Right lobe of liver (tissue), 6 donors: ENCODE measurements around the gene SULT1A2. TPM values are rescaled to one million over a fixed set of nuclear protein-coding genes. Genes with fewer than 3 reads are reported as not detected.
A peak's percentile ranks its signal among the peaks of the same experiment; 100 is the strongest.
"Not testable (repeated sequence)": the region's sequence is repeated elsewhere in the genome, so short reads cannot be mapped to it uniquely, and the experiment has no call there.

Source experiments
- ATAC-seq, 4 donors: fragments of 200-7000 bp; cut with Tn5 transposase; one replicate each; pipeline ENCODE4 v1.9.1; 2020; ENCODE audit warnings: mild to moderate bottlenecking in 4 of 4, moderate library complexity in 4 of 4
- DNase-seq, 3 donors: peaks; one replicate each; pipeline ENCODE4 v3.0.0-alpha.2; 2020
- H3K27ac ChIP-seq, 3 donors: fragments of 200-600 bp; one replicate each; pipeline ENCODE4 v1.8.0; 2022
- H3K27me3 ChIP-seq, 2 donors: fragments of 200-600 bp; one replicate each; pipeline ENCODE4 v1.8.0; 2022
- H3K36me3 ChIP-seq, 4 donors: fragments of 200-600 bp; sonication (generic) in 1 of 4; one replicate each; pipeline versions ENCODE4 v1.5.1 to v1.8.0; 2017 to 2022; ENCODE audit warnings: control low read depth in 1 of 4
- H3K4me1 ChIP-seq, 4 donors: fragments of 200-600 bp; sonication (generic) in 1 of 4; one replicate each; pipeline versions ENCODE4 v1.5.1 to v1.8.0; 2017 to 2022; ENCODE audit warnings: control low read depth in 1 of 4
- H3K4me3 ChIP-seq, 3 donors: fragments of 200-600 bp; one replicate each; pipeline ENCODE4 v1.8.0; 2022
- H3K9me3 ChIP-seq, 4 donors: fragments of 200-600 bp; sonication (generic) in 1 of 4; one replicate each; pipeline versions ENCODE4 v1.5.1 to v1.8.0; 2017 to 2022; ENCODE audit warnings: control low read depth in 1 of 4
- CTCF ChIP-seq, 4 donors: fragments of 200-600 bp in 3 of 4; fragments of 450-650 bp in 1 of 4; IDR thresholded peaks; one replicate each; pipeline versions ENCODE4 v1.5.1 to v1.8.0; 2016 to 2022; ENCODE audit warnings: antibody characterized with exemption in 4 of 4, mild to moderate bottlenecking in 2 of 4
- POLR2A ChIP-seq: fragments of 450-650 bp; IDR thresholded peaks from one replicate; pipeline ENCODE4 v1.6.1; 2017; ENCODE audit warnings: antibody characterized with exemption, mild to moderate bottlenecking
- WGBS: methylation state at CpG from one replicate; pipeline ENCODE4 v1.1.6; 2018; ENCODE audit warnings: low coverage, low lambda C conversion rate; ENCODE audit not compliant: insufficient coverage; ENCODE audit errors: missing lambda C conversion rate; 5-methylcytosine and 5-hydroxymethylcytosine counted together
- intact Hi-C, 2 donors: fragments of 100-400 bp; cut with DNase I; formaldehyde crosslinking; loops; one replicate each; pipeline versions ENCODE4 v1.11.2 to v1.14.1; 2022
- total RNA-seq, 6 experiments: library from RNA; depleted of rRNA in 2 of 6; stranded (reverse); fragments of >200 nt in 2 of 6; fragmentation: NEBNext Ultra II Directional in 3 of 6; extraction: Animal tissue kit (Norgen Biotek cat#: 25700) in 3 of 6; gene quantifications; one replicate each; pipeline versions ENCODE4 v1.1.0 to v1.2.4, GENCODE V29; 2016 to 2023
- donor health status: DM: no; HTN: yes; CAD: no.
- donor health status: DM: no; HTN: no; CAD: no.
- donor health status: DM: no; HTN: no; CAD: no.
- donor health status: DM: no; HTN: yes; CAD: no.
- donor health status: DM: no; HTN: yes; CAD: no.

The SULT1A2 gene
- total RNA-seq, 6 experiments from 2014 or later: 10.1 to 48.3 (median 18.0) TPM

GRCh38 chr16:28610595-28611191 lies 13.8 kb upstream of the SULT1A2 start:
- 40% methylated on average over 10 of the region's 10 CpGs for WGBS
- ATAC-seq (no peak), DNase-seq (no peak)
- no peaks in the 10 kb centered on the region for H3K9me3 ChIP-seq
- peaks cover 0 to 9% (median 5%) of the 10 kb centered on the region in 4 donors for H3K36me3 ChIP-seq
- peak overlapping the region in 2 of 3 donors; percentile 62 to 73 for H3K4me3 ChIP-seq
- peak overlapping the region; percentile 59 to 83 (median 61) for H3K27ac ChIP-seq
- intact Hi-C loops: no loop called here
- no peaks in the 10 kb centered on the region for H3K27me3 ChIP-seq
- peaks cover 0 to 36% (median 7%) of the 10 kb centered on the region in 4 donors for H3K4me1 ChIP-seq
- TF ChIP-seq POLR2A (no peak), CTCF (IDR thresholded peaks at IDR 0.05) (no peak)

DNA sequence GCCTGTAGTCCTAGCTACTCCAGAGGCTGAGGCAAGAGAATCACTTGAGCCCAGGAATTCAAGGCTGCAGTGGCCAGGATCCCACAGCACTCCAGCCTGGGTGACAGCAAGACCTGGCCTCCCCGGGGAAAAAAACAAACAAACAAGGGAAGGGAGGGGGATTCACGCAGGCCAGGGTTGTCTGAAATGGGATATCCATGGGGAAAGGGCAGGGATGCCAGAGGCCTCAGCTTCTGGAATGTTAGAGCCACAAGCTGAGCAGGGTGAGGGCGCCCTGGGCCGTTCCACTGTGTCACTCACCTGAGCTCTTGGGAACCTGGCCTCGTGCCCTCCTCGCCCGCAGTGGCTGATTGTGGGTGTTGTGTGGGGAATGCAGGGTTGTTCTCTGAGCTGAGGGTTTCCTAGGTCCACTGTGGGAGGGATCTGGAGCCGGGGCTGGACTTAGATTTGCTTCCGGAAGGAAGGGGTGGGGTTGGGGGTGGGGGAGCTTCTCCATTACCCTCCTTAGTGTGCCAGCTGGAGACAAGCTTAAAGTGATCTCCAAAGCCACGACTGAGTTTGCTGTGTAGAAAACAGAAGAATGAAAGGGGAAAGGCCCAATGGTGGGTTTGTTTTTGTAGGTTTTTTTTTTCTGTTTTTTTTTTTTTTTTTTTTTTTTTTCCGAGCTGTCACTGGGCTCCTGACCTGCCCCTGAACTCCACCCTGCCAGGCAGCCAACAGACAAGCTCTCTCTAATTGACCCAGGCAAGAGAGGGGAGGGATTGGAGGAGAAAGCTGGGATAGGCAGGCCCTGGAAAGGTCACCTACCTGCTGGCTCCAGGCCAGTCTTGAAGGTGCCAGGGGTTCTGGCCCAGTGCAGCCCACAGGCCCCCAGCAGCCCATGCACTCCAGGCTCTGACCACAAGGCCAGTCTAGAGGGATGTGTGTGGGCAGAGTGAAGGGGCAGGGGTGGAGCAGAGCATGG lies 13.1 kb upstream of the SULT1A2 start, which contains the start of gene SULT1A1:
SULT1A1 (minus strand) TSS at position 414 of the 964 bp plus-strand sequence. CDS start 1,189 bp downstream, outside the sequence.
- intact Hi-C loops: no loop called here
- DNase-seq: peak; percentile 91 to 97 (median 96)
- peak; percentile 82 to 86 (median 84) for ATAC-seq
- peak within 1 kb of the TSS; percentile 59 to 83 (median 61) for H3K27ac ChIP-seq
- H3K27me3 ChIP-seq: no peaks in the 10 kb centered on the region
- WGBS: 18% methylated on average over 11 of the region's 11 CpGs
- TF ChIP-seq CTCF (IDR thresholded peaks at IDR 0.05) (no peak), POLR2A (peak; percentile 66)
- no peaks in the 10 kb centered on the region for H3K9me3 ChIP-seq
- H3K36me3 ChIP-seq: peaks cover 0 to 17% (median 9%) of the 10 kb centered on the region in 4 donors
- H3K4me3 ChIP-seq: peak within 1 kb of the TSS; percentile 48 to 73 (median 62)
- H3K4me1 ChIP-seq: peaks cover 0 to 36% (median 7%) of the 10 kb centered on the region in 4 donors

DNA sequence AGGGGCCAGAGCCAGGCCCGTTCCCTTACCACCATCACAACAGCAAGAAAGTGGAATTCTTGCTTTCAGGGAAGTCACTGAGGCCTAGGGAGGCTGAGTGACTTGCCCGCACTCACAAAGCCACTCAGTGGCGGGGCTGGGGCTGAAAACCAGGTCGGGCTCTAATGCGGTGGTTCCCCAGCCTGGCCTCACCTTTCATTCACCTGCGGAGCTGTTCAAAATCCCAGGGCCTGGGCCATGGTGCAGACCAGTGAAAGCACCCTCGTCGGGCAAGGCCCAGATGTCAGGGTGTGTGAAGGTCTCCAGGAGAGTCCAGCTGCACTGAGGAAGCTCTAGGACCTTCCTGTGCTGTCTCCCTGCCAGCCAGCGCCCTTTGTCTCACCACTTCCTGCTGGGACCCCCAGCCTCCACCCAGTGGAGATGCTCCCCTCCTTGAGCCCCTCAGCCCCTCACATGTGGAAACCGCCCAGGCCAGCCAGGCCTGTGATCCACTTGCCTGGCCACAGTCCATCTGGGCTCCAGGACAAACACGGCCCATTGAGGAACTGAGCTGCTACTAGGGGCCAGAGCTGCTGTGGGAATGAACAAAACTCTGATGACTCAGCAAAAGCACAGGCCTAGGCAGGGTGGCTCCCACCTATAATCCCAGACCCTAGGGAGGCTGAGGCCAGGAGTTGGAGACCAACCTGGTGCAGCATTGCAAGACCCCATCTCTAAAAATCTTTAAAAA lies 12.2 kb upstream of the SULT1A2 start:
- Histone ChIP-seq H3K27ac (peak overlapping the region; percentile 59 to 83 (median 61)), H3K4me3 (peak overlapping the region; percentile 48 to 73 (median 62)), H3K4me1 (peaks cover 0 to 36% (median 7%) of the 10 kb centered on the region in 4 donors), H3K36me3 (peaks cover 0 to 21% (median 11%) of the 10 kb centered on the region in 4 donors)
- WGBS: 23% methylated on average over 11 of the region's 11 CpGs
- DNase-seq (peak in 1 of 3 donors; percentile 60), ATAC-seq (peak; percentile 4 to 25 (median 9))
- intact Hi-C loops, H3K27me3 ChIP-seq, H3K9me3 ChIP-seq: not testable (repeated sequence)

GRCh38 chr16:28608496-28608808 lies 11.6 kb upstream of the SULT1A2 start:
- H3K9me3 ChIP-seq, H3K27me3 ChIP-seq, ATAC-seq, intact Hi-C loops, H3K27ac ChIP-seq, DNase-seq: not testable (repeated sequence)
- 95% methylated on average over 6 of the region's 7 CpGs for WGBS
- peaks cover 0 to 36% (median 7%) of the 10 kb centered on the region in 4 donors for H3K4me1 ChIP-seq
- H3K36me3 ChIP-seq: peaks cover 0 to 21% (median 11%) of the 10 kb centered on the region in 4 donors
- peak overlapping the region in 2 of 3 donors; percentile 62 to 73 for H3K4me3 ChIP-seq

DNA sequence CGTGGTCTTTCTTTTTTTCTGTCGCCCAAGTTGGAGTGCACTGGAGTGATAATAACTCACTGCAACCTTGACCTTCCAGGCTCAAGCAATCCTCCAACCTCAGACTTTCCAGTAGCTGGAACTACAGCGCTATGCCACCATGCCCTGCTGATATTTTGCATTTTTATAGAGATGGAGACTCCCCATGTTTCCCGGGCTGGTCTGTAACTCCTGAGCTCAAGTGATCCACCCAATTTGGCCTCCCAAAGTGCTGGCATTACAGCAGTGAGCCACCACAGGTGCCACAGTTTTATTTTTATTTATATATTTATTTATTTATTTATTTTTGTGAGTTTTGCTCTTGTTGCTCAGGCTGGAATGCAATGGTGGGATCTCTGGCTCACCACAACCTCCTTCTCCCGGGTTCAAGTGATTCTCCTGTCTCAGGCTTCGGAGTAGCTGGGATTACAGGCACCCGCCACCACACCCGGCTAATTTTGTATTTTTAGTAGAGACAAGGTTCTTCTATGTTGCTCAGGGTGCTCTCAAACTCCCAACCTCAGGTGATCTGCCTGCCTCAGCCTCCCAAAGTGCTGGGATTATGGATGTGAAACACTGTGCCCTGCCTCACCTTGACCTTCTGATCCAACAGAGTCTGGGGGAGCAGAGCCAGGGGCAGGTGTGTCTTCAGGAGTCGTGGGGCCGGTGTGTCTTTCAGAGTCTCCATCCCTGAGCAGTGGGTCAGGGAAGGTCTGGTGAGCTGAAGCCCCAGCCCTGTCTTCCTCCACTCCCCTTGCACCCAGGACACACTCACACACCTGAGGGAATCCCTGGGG lies 11.0 kb upstream of the SULT1A2 start:
- ATAC-seq, H3K27me3 ChIP-seq, H3K9me3 ChIP-seq, H3K27ac ChIP-seq, intact Hi-C loops, H3K4me3 ChIP-seq: not testable (repeated sequence)
- Histone ChIP-seq H3K36me3 (peaks cover 0 to 21% (median 11%) of the 10 kb centered on the region in 4 donors), H3K4me1 (peaks cover 0 to 36% (median 7%) of the 10 kb centered on the region in 4 donors)
- DNase-seq: peak in 1 of 3 donors; percentile 41
- WGBS: 91% methylated on average over 8 of the region's 10 CpGs
